Testis (tissue), 3 donors: ENCODE results near the gene SIPA1L3. TPM values are rescaled to one million over a fixed set of nuclear protein-coding genes. Genes with fewer than 3 reads are reported as not detected.

Source experiments
- DNase-seq: peaks from one replicate; pipeline ENCODE4 v3.0.0-alpha.2; 2019
- H3K27ac ChIP-seq, 2 donors: fragments of 200-600 bp; sonication (generic); one replicate each; pipeline ENCODE4 v1.5.1; 2019
- H3K27me3 ChIP-seq: fragments of 200-600 bp; sonication (generic); one replicate; pipeline ENCODE4 v1.5.1; 2019
- H3K36me3 ChIP-seq: fragments of 200-600 bp; sonication (generic); one replicate; pipeline ENCODE4 v1.5.1; 2017; ENCODE audit warnings: low read depth; ENCODE audit errors: missing control alignments
- H3K4me1 ChIP-seq: fragments of 200-600 bp; sonication (generic); one replicate; pipeline ENCODE4 v1.5.1; 2019
- H3K4me3 ChIP-seq, 2 donors: fragments of 200-600 bp; sonication (generic); one replicate each; pipeline ENCODE4 v1.5.1; 2017 to 2019
- H3K9me3 ChIP-seq: fragments of 200-600 bp; sonication (generic); one replicate; pipeline ENCODE4 v1.5.1; 2017
- POLR2A ChIP-seq: fragments of 450-650 bp; IDR thresholded peaks from one replicate; pipeline ENCODE4 v1.6.1; 2017; ENCODE audit warnings: antibody characterized with exemption, mild to moderate bottlenecking, moderate library complexity
- WGBS, 2 donors: methylation state at CpG; one replicate each; pipeline ENCODE4 v1.1.5; 2018; 5-methylcytosine and 5-hydroxymethylcytosine counted together
- intact Hi-C: fragments of 100-400 bp; cut with DNase I; formaldehyde crosslinking; loops from one replicate; pipeline ENCODE4 v1.15.1; 2023; ENCODE audit warnings: low total_unique reads
- polyA plus RNA-seq: library from polyadenylated mRNA; stranded (reverse); fragments of 350-450 nt; fragmentation: Illumina TruSeq; extraction: RNeasy Lipid Tissue Mini Kit (QIAGEN cat#74804); gene quantifications from one replicate; pipeline ENCODE4 v1.2.3, GENCODE V29; 2014; ENCODE audit warnings: low read depth, low replicate concordance; ENCODE audit not compliant: insufficient read depth
- total RNA-seq, 2 donors: library from RNA; depleted of rRNA; stranded (reverse); fragments of >200 nt; gene quantifications; one replicate each; pipeline ENCODE4 v1.2.3, GENCODE V29; 2016
- TF ChIP-seq, protein P1 (sequence below), 3 experiments: fragments of 450-650 bp in 2 of 3; fragments of 200-600 bp in 1 of 3; sonication (generic) in 1 of 3; IDR thresholded peaks; one replicate each; pipeline ENCODE4 v1.5.1; 2016 to 2019; ENCODE audit warnings: antibody characterized with exemption in 3 of 3, mild to moderate bottlenecking in 2 of 3, moderate library complexity in 1 of 3

Gene SIPA1L3
- total and polyA plus RNA-seq, 3 donors from 2014 or later, result 21.1 to 47.6 (median 43.7) TPM

DNA sequence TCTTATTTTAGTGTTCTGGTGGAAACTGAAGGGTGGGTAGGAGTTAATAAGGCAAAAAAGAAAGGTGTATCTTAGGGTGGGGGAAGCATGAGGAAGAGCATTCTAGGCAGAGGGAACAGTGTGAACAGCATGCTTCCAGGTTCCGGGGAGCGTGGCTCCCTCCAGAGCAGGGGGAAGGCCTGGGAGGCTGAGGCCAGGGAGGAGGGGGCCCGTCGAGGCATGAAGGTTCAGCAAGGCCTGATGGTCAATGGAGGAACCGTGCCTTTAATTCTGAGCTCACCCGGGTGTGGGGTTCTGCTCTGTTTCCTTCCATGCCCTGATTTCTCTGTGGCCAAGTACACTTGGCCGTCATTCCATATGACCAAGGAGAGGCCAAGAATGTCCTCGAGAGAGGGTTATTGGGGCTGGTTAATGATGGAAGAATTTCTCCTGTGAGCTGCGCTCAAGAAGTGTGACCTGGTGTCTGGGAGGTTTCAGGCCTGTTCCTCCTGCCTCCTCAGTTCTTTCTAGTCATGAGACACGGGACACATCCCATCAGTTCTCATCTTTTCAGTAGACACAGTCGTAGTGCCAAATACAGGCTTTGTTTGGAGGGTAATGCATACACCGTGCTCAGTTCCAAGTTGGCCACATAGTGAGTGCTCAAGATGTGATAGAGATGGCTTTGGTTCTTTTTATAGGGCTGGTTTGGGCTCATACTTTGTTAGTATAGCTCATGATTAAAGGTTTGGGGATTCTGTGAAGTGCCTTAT is 73.6 kb downstream of the SIPA1L3 start:
- no peak for TF ChIP-seq POLR2A
- TF ChIP-seq, protein P1, sequence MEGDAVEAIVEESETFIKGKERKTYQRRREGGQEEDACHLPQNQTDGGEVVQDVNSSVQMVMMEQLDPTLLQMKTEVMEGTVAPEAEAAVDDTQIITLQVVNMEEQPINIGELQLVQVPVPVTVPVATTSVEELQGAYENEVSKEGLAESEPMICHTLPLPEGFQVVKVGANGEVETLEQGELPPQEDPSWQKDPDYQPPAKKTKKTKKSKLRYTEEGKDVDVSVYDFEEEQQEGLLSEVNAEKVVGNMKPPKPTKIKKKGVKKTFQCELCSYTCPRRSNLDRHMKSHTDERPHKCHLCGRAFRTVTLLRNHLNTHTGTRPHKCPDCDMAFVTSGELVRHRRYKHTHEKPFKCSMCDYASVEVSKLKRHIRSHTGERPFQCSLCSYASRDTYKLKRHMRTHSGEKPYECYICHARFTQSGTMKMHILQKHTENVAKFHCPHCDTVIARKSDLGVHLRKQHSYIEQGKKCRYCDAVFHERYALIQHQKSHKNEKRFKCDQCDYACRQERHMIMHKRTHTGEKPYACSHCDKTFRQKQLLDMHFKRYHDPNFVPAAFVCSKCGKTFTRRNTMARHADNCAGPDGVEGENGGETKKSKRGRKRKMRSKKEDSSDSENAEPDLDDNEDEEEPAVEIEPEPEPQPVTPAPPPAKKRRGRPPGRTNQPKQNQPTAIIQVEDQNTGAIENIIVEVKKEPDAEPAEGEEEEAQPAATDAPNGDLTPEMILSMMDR (IDR thresholded peaks at IDR 0.05), result no peak
- intact Hi-C loops, result no loop called here
- H3K27ac ChIP-seq, result no peak overlapping the region
- 60 to 72% methylated on average over 12 of the region's 12 CpGs for WGBS, 2 donors
- peaks cover 26% of the 10 kb centered on the region for H3K4me1 ChIP-seq
- no peaks in the 10 kb centered on the region for H3K27me3 ChIP-seq
- no peak for DNase-seq
- H3K9me3 ChIP-seq, result no peaks in the 10 kb centered on the region
- no peak overlapping the region for H3K4me3 ChIP-seq
- H3K36me3 ChIP-seq, result no peaks in the 10 kb centered on the region

DNA sequence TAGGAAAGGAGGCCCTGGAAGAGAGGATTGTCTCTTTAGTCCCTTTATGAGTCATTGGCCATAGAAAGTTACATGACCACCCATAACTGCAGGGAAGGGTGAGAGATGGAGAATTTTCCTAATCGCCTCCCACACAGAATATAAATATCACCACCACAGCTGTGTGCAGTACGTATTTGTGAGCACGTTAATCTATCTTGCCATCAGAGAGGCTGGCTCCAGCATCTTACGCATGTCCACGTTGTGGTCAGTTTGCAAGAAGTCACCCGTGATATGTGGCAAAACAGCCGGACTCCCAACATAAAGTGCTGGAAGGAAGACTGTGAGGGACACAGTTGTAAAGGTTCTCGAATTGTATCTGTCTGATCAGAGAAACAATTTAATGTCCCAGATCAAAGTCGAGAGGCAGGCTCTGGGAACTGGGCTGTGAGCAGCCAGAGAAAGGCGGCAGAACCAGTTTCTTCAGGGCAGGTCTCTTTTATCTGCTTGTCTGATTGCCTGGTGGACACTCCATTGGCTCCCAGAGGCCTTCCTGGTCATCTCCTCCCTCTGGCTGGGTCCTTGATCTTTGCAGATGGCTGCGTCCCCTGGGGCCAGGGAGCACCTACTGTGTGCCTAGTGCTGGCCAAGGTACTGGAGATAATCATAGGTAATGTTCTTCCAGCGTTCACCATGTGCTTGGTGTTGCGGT is 74.9 kb downstream of the SIPA1L3 start:
- Histone ChIP-seq H3K27ac (no peak overlapping the region), H3K27me3 (no peaks in the 10 kb centered on the region), H3K4me3 (no peak overlapping the region), H3K36me3 (no peaks in the 10 kb centered on the region), H3K4me1 (peaks cover 29% of the 10 kb centered on the region), H3K9me3 (no peaks in the 10 kb centered on the region)
- WGBS, 2 donors, result 63 to 76% methylated on average over 12 to 13 of the region's 13 CpGs
- intact Hi-C loops, result no loop called here
- DNase-seq, result no peak
- TF ChIP-seq, protein P1 (IDR thresholded peaks at IDR 0.05), result no peak
- TF ChIP-seq POLR2A, result no peak

DNA sequence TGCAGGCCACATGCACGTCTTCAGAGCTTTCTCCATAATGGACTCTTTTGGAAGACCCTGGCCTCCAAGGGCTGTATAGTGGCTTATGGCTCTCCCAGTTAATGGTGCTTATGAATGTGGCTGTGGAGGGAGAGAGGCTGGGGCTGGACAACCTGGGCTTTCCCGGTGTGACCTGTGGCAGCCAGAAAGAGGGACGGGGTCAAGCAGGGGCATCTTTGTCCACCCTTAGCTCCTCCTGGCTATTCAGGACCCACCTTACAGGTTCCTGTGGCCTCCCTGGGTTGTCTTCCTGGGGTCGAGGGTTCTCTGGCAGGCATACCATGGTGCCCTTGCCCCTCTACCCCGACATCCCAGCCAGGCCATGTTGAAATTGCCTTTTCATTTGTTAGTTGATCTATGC is 75.6 kb downstream of the SIPA1L3 start:
- no peak for DNase-seq
- TF ChIP-seq, protein P1 (IDR thresholded peaks at IDR 0.05), result no peak
- TF ChIP-seq POLR2A, result no peak
- H3K36me3 ChIP-seq, result no peaks in the 10 kb centered on the region
- no peak overlapping the region for H3K4me3 ChIP-seq
- intact Hi-C loops, result no loop called here
- peaks cover 29% of the 10 kb centered on the region for H3K4me1 ChIP-seq
- no peaks in the 10 kb centered on the region for H3K9me3 ChIP-seq
- WGBS, 2 donors, result 100% methylated on average over 3 to 5 of the region's 5 CpGs
- no peak overlapping the region for H3K27ac ChIP-seq
- no peaks in the 10 kb centered on the region for H3K27me3 ChIP-seq

DNA sequence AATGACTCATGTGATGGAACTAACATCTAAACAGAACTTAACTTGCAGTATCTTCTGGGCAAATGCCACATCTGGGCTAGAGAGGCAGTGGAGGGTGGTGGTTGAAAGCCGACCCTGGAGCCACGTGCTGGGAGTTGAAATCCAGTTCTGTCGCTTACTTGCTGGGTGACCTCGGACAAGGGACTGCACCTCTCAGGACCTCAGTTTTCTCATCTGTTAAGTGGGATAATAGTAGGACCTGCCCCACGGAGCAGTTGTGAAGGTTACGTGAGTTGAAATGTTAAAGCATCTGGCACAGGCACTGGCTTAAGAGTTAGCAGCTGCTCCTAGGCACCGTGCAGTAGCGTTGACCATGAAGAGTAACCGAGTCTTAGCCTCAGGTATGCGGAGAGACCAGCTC is 76.1 kb downstream of the SIPA1L3 start:
- H3K9me3 ChIP-seq, result no peaks in the 10 kb centered on the region
- no peak overlapping the region for H3K4me3 ChIP-seq
- DNase-seq, result no peak
- H3K27me3 ChIP-seq, result no peaks in the 10 kb centered on the region
- peak overlapping the region in 1 of 2 donors; percentile 73 for H3K27ac ChIP-seq
- TF ChIP-seq, protein P1 (IDR thresholded peaks at IDR 0.05), result no peak
- TF ChIP-seq POLR2A, result no peak
- peaks cover 29% of the 10 kb centered on the region for H3K4me1 ChIP-seq
- no peaks in the 10 kb centered on the region for H3K36me3 ChIP-seq
- intact Hi-C loops, result no loop called here
- WGBS, 2 donors, result 86 to 87% methylated on average over 10 of the region's 10 CpGs
